Activated CD4-positive, alpha-beta T cell treated with anti-CD3 and anti-CD28 coated beads, Interleukin-2, amount 50 U/mL, for 16 hours (primary cell): ENCODE measurements around the gene NIT1.

ENCODE experiments used
- DNase-seq: peaks from one replicate; pipeline ENCODE4 v3.0.0-alpha.2; 2020

NIT1 gene

DNA sequence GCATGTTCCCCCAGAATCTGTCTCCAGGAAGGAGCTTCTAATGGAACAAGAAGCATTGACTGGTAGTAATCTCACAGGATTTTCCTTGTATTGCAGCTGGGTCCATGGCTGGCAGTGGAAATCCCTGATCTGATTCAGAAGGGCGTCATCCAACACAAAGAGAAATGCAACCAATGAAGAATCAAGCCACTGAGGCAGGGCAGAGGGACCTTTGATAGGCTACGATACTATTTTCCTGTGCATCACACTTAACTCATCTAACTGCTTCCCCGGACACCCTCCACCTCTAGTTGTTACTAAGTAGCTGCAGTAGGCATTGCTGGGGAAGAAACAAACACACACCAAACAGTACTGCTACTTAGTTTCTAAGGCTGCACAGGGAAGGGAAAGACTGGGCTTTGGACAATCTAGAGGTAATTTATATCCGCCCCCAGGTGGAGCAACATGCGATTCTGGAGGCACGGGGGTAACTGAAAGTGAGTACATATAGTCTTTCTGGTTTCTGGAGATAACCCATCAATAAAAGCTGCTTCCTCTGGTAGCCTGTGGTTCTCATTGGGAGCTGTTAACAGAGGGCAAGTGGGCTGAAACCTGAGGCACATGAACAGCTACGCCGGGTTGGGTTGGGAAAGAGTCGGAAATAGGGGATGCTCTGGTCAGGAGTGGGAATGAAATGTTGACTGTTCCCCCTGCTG is 40.6 kb downstream of the NIT1 start:
- DNase-seq: no peak

DNA sequence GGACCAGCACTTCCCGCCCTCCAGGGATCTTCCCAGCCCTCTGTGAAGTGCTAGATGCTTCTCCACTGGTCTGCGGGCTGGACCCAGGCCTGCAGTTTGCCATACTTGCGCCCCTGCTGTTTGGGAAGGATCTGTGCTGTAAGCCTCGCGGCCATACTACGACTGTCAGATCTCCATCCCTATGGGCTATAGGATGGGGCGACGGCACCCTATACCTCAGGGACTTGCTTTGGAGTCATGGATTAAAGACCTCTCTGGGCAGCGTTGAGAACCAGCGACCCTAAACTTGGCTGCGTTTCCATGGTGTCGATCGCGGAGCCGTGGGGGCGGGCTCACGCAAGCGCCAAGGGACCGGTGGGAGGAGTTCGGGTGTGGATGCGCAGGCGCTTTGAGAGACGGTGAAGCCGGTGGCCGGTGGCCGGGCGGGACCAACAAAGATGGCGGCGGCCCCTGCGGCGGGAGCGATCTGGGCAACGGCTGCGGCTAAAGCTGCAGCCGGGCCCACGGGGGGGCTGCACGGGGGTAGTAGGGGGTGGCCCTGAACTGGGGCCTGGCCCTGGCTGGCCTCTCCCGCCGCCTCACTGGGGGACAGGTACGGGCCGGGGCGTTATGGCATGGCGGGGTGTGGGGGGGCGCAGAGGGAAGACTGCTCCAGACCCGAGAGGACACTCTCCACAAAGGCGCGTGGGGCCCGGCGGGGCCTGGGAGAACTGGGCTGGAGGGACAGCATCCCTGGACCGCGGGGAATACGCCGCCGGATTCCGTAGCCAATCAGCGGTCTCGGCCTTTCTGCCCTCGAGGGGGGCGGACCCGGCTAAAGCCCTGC is 41.4 kb downstream of the NIT1 start, which contains the start of gene USP21:
Gene USP21 (plus strand): TSS at position 414 of the 826 bp plus-strand sequence. CDS start 1,141 bp downstream, outside the sequence.
- peak; percentile 94 for DNase-seq

DNA sequence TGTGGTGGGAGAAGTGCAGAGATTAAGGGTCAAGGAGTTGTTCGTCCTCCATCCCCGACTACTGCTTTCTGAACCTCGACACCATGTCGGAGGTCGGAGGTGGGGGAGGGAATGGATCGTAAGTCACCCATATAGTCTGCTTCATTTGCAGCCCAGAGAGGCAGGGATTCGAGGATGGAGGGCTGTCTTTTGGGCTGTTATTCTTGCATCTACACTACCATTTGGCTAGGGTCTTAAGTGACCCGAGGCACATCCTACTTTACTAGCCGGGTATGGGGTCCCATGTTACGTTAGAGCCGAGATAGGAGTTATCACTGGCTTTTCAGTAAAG is 42.0 kb downstream of the NIT1 start:
- DNase-seq: no peak

DNA sequence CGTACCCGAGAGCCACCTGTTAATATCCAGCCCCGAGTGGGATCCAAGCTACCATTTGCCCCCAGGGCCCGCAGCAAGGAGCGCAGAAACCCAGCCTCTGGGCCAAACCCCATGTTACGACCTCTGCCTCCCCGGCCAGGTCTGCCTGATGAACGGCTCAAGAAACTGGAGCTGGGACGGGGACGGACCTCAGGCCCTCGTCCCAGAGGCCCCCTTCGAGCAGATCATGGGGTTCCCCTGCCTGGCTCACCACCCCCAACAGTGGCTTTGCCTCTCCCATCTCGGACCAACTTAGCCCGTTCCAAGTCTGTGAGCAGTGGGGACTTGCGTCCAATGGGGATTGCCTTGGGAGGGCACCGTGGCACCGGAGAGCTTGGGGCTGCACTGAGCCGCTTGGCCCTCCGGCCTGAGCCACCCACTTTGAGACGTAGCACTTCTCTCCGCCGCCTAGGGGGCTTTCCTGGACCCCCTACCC is 42.8 kb downstream of the NIT1 start:
- DNase-seq: no peak

DNA sequence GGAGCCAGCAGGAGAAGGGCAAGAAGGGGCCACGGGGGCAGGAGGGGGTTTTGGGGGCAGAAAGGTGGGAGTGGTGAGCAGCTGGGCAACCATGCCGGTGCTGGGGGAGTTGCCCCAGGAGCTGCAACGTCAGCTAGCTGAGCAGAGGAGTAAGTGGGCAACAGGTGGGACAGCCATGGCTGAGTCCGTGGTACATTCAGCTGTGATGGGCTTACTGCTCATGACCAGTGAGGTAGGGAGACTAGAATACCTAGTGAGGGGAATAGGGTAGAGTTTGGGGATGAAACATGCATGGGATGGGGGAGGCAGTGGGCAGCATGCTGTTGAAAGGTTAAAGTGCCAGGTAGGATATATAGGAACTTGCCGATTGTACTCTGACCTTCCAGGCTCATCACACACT is 43.7 kb downstream of the NIT1 start:
- DNase-seq: no peak

DNA sequence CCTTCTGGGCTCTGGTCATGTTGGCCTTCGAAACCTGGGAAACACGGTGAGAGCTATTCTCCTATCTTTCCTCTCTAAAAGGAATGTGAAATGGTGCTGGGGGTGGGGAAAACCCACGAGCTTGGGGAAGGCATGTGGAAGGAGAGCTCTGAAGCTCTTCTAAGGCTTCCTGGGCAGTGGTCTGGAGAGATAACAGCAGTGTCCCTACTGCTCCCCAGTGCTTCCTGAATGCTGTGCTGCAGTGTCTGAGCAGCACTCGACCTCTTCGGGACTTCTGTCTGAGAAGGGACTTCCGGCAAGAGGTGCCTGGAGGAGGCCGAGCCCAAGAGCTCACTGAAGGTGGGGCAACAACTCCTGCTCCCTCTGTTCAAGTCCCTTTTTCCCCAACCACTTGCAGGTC is 44.1 kb downstream of the NIT1 start:
- no peak for DNase-seq

DNA sequence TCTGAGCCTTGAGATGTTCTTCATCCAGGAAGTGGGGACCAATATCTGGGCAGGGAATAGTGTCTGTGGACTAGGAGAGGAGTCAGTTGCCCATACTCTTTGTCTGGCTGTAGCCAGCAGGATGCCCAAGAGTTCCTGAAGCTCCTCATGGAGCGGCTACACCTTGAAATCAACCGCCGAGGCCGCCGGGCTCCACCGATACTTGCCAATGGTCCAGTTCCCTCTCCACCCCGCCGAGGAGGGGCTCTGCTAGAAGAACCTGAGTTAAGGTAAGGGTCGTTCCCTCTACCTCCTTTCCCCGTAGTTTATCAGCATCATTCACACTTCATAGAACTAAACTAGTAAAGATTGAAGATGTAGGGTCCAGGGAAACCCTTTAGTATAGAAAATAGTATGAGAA is 44.9 kb downstream of the NIT1 start:
- DNase-seq: no peak

DNA sequence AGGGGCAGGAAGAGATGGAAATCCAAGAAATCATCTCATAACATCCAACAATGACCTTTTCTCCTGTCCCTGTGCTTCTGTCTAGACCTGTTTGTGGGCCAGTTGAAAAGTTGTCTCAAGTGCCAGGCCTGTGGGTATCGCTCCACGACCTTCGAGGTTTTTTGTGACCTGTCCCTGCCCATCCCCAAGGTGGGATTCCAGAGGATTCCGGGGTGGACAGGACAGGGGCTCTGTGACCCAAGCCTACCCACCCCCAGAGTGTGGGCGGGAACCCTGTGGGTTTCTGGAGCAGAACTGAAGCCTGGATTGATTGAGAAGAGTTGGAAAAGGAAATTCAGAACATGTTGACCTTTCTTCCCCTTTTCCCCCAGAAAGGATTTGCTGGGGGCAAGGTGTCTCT is 45.9 kb downstream of the NIT1 start:
- no peak for DNase-seq

DNA sequence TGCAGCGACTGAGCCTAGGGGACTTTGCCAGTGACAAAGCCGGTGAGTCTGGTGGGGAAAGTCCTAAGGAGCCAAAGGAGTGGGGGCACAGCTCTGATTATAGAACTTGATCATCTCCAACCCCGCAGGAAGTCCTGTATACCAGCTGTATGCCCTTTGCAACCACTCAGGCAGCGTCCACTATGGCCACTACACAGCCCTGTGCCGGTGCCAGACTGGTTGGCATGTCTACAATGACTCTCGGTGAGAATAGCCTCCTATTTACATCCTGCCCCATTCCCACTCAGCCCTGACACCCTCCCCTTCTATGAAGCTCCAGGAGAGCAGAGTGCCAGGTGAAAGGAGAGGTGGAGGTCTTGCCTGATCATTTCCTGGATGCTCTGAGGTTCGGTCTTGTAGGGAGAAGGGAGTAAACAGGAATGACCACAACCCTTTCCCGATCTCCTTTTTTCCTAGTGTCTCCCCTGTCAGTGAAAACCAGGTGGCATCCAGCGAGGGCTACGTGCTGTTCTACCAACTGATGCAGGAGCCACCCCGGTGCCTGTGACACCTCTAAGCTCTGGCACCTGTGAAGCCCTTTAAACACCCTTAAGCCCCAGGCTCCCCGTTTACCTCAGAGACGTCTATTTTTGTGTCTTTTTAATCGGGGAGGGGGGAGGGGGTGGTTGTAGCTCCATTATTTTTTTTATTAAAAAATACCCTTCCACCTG is 47.2 kb downstream of the NIT1 start:
- no peak for DNase-seq

DNA sequence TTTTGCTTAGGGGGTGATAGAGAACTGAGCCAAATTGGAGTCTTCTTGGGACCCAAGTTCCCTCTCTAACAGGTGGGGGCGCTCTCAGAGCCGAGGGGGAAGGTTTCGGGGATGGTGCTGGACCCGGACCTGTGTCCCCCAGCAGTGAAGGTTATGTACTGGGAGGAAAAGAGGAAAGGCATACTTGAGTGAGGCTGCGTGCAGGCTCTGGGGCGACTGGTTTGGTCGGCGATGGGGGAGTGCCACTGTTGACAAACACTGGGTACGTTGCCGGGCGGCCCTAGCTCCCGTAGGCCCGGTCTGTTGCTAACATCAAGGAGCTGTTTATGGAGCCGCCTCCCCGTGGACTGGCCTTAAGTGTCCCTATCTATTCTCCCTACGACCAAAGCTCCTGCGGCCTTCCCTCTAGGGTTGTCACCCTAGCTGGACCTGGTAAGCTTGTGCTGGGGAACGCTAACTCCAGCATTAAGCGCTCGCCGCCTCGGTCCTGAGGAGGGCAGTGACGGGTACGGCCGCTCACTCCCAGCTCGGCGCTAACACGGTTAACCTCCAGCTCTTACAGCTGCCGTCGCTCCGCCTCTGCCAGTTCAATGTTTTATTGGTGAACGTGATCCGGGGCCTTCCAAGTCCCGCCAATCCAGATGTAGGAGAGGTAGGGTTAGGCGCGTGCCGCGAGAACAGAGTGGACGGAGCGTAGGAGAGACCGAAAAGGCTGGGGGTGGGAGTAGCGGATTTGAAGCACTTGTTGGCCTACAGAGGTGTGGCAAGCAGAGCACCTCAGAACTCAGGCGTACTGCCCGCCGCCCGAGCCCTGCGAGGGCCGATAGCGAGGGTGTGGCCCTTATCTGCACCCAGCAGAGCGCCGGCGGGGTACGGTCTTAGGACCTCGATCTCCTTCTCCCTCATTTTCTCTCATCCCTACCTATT is 48.1 kb downstream of the NIT1 start, which contains the start of gene PPOX:
Gene PPOX (plus strand): TSS at position 685 of the 927 bp plus-strand sequence. CDS start 422 bp downstream, outside the sequence.
- peak; percentile 98 for DNase-seq

DNA sequence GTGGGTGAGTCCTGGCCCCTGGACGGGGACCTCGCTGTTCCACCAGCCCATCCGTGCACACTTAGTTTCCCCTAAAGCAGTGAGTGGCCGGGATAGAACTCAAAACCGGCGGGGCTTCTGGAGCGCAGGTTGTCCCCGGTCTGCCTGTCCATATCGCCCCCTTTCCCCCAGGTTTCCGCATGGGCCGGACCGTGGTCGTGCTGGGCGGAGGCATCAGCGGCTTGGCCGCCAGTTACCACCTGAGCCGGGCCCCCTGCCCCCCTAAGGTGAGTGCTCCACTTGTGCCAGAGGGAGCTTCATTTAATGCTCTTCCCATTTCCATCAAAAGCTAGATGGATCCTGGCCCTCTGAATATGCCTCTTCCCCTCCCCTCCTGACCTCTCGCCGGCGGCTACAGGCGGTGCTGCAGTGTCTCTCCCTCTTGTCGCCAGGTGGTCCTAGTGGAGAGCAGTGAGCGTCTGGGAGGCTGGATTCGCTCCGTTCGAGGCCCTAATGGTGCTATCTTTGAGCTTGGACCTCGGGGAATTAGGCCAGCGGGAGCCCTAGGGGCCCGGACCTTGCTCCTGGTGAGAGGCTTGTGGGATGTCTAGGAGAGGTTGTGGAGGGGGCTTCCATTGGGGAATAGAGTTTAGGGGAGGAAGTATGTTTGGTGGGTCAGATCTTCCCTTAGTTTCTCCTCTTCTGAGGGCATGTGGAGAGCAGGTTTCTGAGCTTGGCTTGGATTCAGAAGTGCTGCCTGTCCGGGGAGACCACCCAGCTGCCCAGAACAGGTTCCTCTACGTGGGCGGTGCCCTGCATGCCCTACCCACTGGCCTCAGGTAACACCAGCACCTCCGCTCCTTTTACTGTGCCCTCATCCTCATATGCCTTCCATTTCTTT is 49.0 kb downstream of the NIT1 start:
- no peak for DNase-seq

DNA sequence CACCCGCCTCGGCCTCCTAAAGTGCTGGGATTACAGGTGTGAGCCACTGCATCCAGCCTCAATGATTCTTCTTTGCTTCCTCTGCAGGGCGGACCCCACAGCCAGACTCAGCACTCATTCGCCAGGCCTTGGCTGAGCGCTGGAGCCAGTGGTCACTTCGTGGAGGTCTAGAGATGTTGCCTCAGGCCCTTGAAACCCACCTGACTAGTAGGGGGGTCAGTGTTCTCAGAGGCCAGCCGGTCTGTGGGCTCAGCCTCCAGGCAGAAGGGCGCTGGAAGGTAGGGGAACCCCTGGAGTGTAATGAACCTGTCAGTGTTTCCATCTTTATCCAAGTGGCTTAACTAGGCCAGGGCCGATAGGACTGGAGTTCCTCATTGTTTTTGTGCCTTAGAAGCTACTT is 51.0 kb downstream of the NIT1 start:
- no peak for DNase-seq
